ENCODE results near the gene THSD4.

Gene THSD4

DNA sequence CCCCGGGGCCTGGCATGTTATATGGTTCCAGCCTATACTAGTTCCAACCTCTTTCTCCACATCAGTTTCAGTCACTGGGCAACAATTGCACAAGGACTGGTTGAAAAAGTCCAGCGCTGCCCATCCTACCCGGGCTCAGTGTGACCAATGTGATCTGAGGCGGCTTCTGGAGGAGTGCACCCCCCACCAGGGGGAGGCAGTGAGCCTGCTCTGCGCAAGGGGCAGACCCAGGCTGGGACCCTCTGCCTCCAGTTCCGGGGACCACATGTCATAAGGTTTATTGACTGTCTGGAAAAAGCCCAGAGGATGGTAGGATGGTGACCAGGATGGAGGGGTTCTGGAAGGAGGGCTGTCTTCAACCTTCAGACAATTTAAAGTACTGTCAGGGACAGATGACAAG, 669.4 kb downstream of the THSD4 start:
- Histone ChIP-seq H3K36me3 (ENCODE audit: control insufficient read depth, low read depth, low read length) (no peaks in the 10 kb centered on the region), H3K9me3 (ENCODE audit: control insufficient read depth, low read depth, low read length) (no peaks in the 10 kb centered on the region), H3K4me3 (ENCODE audit: low read length) (no peak overlapping the region), H3K27me3 (ENCODE audit: control insufficient read depth, insufficient read depth, low read length) (no peaks in the 10 kb centered on the region), H3K4me1 (ENCODE audit: control insufficient read depth, low read depth, low read length) (no peaks in the 10 kb centered on the region), H3K27ac (ENCODE audit: low read length) (no peak overlapping the region), H3K9ac (ENCODE audit: low read length) (no peak overlapping the region)

DNA sequence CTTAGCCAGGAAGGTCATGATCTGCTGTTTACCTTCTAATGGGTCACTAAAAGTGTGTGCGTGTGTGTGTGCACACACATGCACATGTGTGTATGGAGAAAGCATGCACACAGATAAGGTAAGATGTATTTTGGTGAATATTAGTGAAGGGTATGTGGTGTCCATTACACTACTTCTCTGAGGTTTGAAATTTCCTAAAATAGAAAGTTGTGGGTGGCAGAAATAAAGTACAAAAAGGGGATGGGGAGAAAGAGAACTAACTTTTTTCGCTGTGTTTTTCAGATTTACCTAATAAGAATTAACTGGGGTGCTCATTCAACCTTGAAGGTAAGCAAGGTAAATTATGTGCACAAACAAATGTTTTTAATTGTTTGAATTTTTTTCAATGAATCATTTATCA, 670.7 kb downstream of the THSD4 start:
- no peaks in the 10 kb centered on the region for H3K27me3 ChIP-seq (ENCODE audit: control insufficient read depth, insufficient read depth, low read length)
- H3K9ac ChIP-seq (ENCODE audit: low read length) = no peak overlapping the region
- no peak overlapping the region for H3K4me3 ChIP-seq (ENCODE audit: low read length)
- no peaks in the 10 kb centered on the region for H3K9me3 ChIP-seq (ENCODE audit: control insufficient read depth, low read depth, low read length)
- no peaks in the 10 kb centered on the region for H3K36me3 ChIP-seq (ENCODE audit: control insufficient read depth, low read depth, low read length)
- H3K27ac ChIP-seq (ENCODE audit: low read length) = no peak overlapping the region
- H3K4me1 ChIP-seq (ENCODE audit: control insufficient read depth, low read depth, low read length) = no peaks in the 10 kb centered on the region

- no peaks in the 10 kb centered on the region for H3K9me3 ChIP-seq (ENCODE audit: control insufficient read depth, low read depth, low read length)
- H3K27me3 ChIP-seq (ENCODE audit: control insufficient read depth, insufficient read depth, low read length) = no peaks in the 10 kb centered on the region
- no peak overlapping the region for H3K4me3 ChIP-seq (ENCODE audit: low read length)
Measured at GRCh38 chr15:71786673-71787072, 671.4 kb downstream of the THSD4 start.

DNA sequence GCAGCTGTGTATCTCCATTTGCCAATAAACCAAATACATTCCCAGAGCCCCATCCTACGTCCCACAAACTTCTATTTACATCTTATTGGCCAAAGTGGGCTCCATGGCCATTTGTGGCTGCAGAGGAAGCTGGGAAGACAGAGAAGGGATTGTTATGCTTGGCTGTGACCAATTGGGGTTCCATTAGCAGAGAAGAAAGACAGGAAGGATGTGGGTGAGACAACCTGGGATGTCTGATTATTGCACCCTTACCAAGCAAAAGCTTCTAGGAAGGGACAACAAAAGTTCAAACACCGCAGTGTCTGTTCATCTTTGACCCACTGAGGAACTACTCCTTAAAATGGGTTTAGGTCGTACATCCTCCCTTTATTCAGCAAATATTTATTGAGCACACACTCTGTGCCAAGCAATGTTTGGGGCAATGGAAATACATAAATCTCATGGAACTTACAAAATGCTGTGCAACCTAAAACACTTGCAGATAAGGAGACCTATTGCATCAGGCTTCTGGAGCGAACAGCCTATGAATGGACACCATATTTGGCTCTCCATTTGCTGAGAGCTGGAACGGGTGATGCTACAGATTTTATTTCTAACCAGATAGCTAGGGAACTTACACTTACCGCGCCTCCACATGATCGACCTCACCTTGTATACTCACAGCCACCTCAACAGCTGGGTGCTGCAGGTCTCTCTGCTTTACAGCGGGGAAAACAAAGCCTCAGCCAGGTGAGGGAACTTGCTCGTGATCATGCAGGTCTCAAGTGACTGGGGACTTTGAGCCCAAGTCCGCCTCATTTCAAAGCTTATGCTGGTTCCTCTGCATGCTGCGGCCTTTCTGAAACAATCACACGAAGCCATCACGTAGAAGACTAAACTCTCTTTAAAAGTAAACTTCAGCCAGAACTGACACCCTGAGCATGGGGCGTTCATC, 673.6 kb downstream of the THSD4 start:
- Histone ChIP-seq H3K9me3 (ENCODE audit: control insufficient read depth, low read depth, low read length) (no peaks in the 10 kb centered on the region), H3K4me3 (ENCODE audit: low read length) (no peak overlapping the region), H3K36me3 (ENCODE audit: control insufficient read depth, low read depth, low read length) (no peaks in the 10 kb centered on the region), H3K27ac (ENCODE audit: low read length) (no peak overlapping the region), H3K9ac (ENCODE audit: low read length) (no peak overlapping the region), H3K4me1 (ENCODE audit: control insufficient read depth, low read depth, low read length) (no peaks in the 10 kb centered on the region), H3K27me3 (ENCODE audit: control insufficient read depth, insufficient read depth, low read length) (no peaks in the 10 kb centered on the region)

More at GRCh38 chr15:71786673-71787072, 671.4 kb downstream of the THSD4 start:
- no peaks in the 10 kb centered on the region for H3K36me3 ChIP-seq (ENCODE audit: control insufficient read depth, low read depth, low read length)
- no peaks in the 10 kb centered on the region for H3K4me1 ChIP-seq (ENCODE audit: control insufficient read depth, low read depth, low read length)
- no peak overlapping the region for H3K27ac ChIP-seq (ENCODE audit: low read length)
- H3K9ac ChIP-seq (ENCODE audit: low read length) = no peak overlapping the region

DNA sequence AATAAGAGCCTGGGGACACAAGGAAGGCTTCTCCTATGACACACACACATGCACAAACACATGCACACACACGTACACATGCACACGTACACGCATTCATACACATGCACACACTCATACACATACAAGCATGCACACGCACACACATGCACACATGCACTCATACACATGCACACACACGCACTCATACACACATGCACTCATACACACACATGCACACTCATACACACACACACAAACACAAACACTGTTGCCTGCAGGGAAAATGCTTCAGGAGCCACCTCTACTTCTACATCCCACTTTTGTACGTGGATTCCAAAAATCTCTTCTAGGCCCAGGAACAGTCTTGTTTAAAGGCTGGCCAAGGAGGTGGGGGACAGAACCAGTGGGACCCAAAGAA, 674.3 kb downstream of the THSD4 start:
- Histone ChIP-seq H3K27me3 (ENCODE audit: control insufficient read depth, insufficient read depth, low read length) (no peaks in the 10 kb centered on the region), H3K36me3 (ENCODE audit: control insufficient read depth, low read depth, low read length) (no peaks in the 10 kb centered on the region), H3K9ac (ENCODE audit: low read length) (no peak overlapping the region), H3K4me1 (ENCODE audit: control insufficient read depth, low read depth, low read length) (no peaks in the 10 kb centered on the region), H3K9me3 (ENCODE audit: control insufficient read depth, low read depth, low read length) (no peaks in the 10 kb centered on the region), H3K27ac (ENCODE audit: low read length) (no peak overlapping the region), H3K4me3 (ENCODE audit: low read length) (no peak overlapping the region)

DNA sequence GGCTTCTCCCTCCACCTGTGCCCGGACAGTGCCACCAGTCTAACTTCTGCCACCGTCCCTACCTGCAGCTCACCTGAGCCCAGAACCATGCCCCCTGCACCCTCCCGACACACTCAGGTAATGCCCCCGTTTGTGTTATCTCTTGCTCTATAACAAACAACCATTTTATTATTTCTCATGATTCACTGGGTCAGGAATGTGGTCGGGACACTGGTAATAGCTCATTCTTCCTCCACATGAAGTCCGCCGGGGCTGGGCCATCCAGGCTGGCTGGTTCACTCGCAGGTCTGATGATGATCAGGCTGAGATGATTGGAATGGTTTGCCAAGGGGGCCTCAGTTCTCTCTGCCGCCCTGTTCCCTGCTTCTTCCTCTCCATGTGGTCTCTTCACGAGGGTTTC, 674.8 kb downstream of the THSD4 start:
- H3K27me3 ChIP-seq (ENCODE audit: control insufficient read depth, insufficient read depth, low read length) = no peaks in the 10 kb centered on the region
- no peak overlapping the region for H3K9ac ChIP-seq (ENCODE audit: low read length)
- H3K4me3 ChIP-seq (ENCODE audit: low read length) = no peak overlapping the region
- H3K4me1 ChIP-seq (ENCODE audit: control insufficient read depth, low read depth, low read length) = no peaks in the 10 kb centered on the region
- no peak overlapping the region for H3K27ac ChIP-seq (ENCODE audit: low read length)
- H3K9me3 ChIP-seq (ENCODE audit: control insufficient read depth, low read depth, low read length) = no peaks in the 10 kb centered on the region
- H3K36me3 ChIP-seq (ENCODE audit: control insufficient read depth, low read depth, low read length) = no peaks in the 10 kb centered on the region

DNA sequence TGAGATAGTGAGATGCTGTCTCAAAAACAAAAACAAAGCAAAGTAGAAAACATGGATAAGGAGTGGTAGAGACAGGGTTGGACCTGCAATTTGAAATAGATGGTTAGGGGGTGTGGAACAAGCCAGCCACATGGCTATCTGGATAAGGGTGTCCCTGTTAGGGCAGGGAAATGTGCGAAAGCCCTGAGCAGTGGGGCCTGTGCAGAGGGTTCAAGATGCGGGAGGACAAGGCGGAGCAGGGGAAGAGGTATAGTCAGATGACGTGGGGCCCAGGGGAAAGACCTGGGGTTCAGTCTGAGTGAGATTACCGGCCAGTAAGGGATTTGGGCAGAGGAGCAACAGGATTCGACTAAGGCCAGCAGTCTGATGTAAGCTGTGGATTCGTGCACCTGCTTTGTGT, 676.7 kb downstream of the THSD4 start:
- Histone ChIP-seq H3K9ac (ENCODE audit: low read length) (no peak overlapping the region), H3K4me3 (ENCODE audit: low read length) (no peak overlapping the region), H3K27me3 (ENCODE audit: control insufficient read depth, insufficient read depth, low read length) (no peaks in the 10 kb centered on the region), H3K9me3 (ENCODE audit: control insufficient read depth, low read depth, low read length) (no peaks in the 10 kb centered on the region), H3K27ac (ENCODE audit: low read length) (no peak overlapping the region), H3K36me3 (ENCODE audit: control insufficient read depth, low read depth, low read length) (no peaks in the 10 kb centered on the region), H3K4me1 (ENCODE audit: control insufficient read depth, low read depth, low read length) (no peaks in the 10 kb centered on the region)

DNA sequence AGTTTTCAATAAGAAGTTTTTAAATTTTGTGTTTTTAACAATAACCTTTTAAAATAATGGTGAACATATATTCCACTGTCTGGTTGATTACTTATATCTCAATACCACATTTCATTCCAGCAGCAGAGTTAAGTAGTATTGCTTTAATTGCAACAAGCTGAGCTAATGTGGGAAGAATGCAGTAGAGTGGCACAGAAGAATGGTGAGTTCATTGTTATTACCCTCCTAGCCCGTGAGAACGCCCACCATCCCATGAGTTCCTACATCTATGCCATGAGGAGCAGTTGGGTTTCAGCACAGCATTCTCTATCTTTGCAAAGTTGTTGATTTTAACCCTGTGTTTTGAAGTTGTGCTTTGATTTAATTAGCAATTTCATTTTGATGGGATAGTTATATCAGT, 677.2 kb downstream of the THSD4 start:
- H3K27me3 ChIP-seq (ENCODE audit: control insufficient read depth, insufficient read depth, low read length) = no peaks in the 10 kb centered on the region
- no peaks in the 10 kb centered on the region for H3K36me3 ChIP-seq (ENCODE audit: control insufficient read depth, low read depth, low read length)
- H3K4me3 ChIP-seq (ENCODE audit: low read length) = no peak overlapping the region
- H3K4me1 ChIP-seq (ENCODE audit: control insufficient read depth, low read depth, low read length) = no peaks in the 10 kb centered on the region
- H3K9me3 ChIP-seq (ENCODE audit: control insufficient read depth, low read depth, low read length) = no peaks in the 10 kb centered on the region
- no peak overlapping the region for H3K27ac ChIP-seq (ENCODE audit: low read length)
- no peak overlapping the region for H3K9ac ChIP-seq (ENCODE audit: low read length)

GRCh38 chr15:71798641-71799040, 683.4 kb downstream of the THSD4 start:
- Histone ChIP-seq H3K27me3 (ENCODE audit: control insufficient read depth, insufficient read depth, low read length) (no peaks in the 10 kb centered on the region), H3K4me3 (ENCODE audit: low read length) (no peak overlapping the region), H3K4me1 (ENCODE audit: control insufficient read depth, low read depth, low read length) (no peaks in the 10 kb centered on the region), H3K9ac (ENCODE audit: low read length) (no peak overlapping the region), H3K36me3 (ENCODE audit: control insufficient read depth, low read depth, low read length) (no peaks in the 10 kb centered on the region), H3K27ac (ENCODE audit: low read length) (no peak overlapping the region), H3K9me3 (ENCODE audit: control insufficient read depth, low read depth, low read length) (no peaks in the 10 kb centered on the region)

GRCh38 chr15:71800190-71800589, 684.9 kb downstream of the THSD4 start:
- H3K9ac ChIP-seq (ENCODE audit: low read length) = no peak overlapping the region
- H3K27ac ChIP-seq (ENCODE audit: low read length) = no peak overlapping the region
- H3K9me3 ChIP-seq (ENCODE audit: control insufficient read depth, low read depth, low read length) = no peaks in the 10 kb centered on the region

DNA sequence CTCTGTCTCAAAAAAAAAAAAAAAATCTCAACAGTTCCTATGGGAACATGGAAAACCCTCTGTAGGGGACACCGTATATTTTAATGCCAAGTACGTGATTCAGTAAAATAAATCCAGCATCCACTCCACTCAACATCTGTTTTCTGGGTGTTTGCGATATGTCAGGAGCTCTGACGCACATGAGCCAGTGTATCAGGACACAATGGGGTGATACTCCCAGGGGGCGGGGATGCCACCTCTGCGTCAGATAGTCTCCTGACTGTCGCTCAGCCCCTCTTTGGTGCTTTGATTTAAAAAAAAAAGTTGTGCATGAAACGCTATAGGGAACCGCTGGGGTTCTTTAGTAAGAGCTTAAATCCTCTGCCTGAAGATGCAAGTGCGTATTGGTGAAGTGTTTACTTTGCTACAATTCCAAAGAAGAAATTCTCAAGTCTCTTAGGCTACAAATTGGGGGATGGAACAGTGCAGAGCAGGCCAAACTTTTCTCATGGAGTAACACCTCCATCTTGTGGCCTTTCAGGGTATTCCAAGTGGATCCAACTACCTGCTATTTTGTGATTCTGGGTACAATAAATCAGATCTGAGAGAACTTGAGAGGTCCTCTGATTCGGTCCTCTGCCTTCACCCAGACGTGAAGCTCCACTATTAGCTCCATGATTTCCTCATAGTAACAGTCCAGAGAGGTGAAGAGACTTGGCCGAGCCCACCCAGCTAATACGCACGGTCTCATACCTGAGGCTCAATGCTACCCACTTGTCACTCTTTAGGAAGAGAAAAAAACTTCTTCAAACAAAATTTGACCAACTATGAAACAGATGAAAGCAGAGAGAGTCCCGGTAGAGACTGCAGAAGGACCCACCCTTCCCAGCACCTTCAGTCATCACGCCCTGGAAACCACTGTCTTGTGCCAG, 685.8 kb downstream of the THSD4 start:
- no peaks in the 10 kb centered on the region for H3K27me3 ChIP-seq (ENCODE audit: control insufficient read depth, insufficient read depth, low read length)
- no peak overlapping the region for H3K27ac ChIP-seq (ENCODE audit: low read length)
- H3K4me3 ChIP-seq (ENCODE audit: low read length) = no peak overlapping the region
- H3K36me3 ChIP-seq (ENCODE audit: control insufficient read depth, low read depth, low read length) = no peaks in the 10 kb centered on the region
- no peaks in the 10 kb centered on the region for H3K9me3 ChIP-seq (ENCODE audit: control insufficient read depth, low read depth, low read length)
- no peaks in the 10 kb centered on the region for H3K4me1 ChIP-seq (ENCODE audit: control insufficient read depth, low read depth, low read length)
- no peak overlapping the region for H3K9ac ChIP-seq (ENCODE audit: low read length)

More at GRCh38 chr15:71800190-71800589, 684.9 kb downstream of the THSD4 start:
- Histone ChIP-seq H3K4me1 (ENCODE audit: control insufficient read depth, low read depth, low read length) (no peaks in the 10 kb centered on the region), H3K27me3 (ENCODE audit: control insufficient read depth, insufficient read depth, low read length) (no peaks in the 10 kb centered on the region), H3K36me3 (ENCODE audit: control insufficient read depth, low read depth, low read length) (no peaks in the 10 kb centered on the region), H3K4me3 (ENCODE audit: low read length) (no peak overlapping the region)
